ENCODE results near the gene TTLL5.

Gene TTLL5

GRCh38 chr14:75770635-75771034 is 109.6 kb downstream of the TTLL5 start:
- DNase-seq (ENCODE audit: low read depth in 1 of 2, low spot score in 1 of 2): no peak
- no peak overlapping the region for H3K27ac ChIP-seq (replicated peaks)
- no peak for TF ChIP-seq SPI1 (IDR thresholded peaks at IDR 0.05; ENCODE audit: borderline replicate concordance, low read depth)
- no peak for TF ChIP-seq CTCF (IDR thresholded peaks at IDR 0.05; ENCODE audit: insufficient read depth, low read length)
- TF ChIP-seq REST (IDR thresholded peaks at IDR 0.05; ENCODE audit: insufficient replicate concordance, low read depth): no peak
- TF ChIP-seq POLR2AphosphoS5 (IDR thresholded peaks at IDR 0.05; ENCODE audit: low read depth): no peak
- no peak for TF ChIP-seq GABPA (IDR thresholded peaks at IDR 0.05; ENCODE audit: low read depth)
- no peak overlapping the region for H3K4me3 ChIP-seq (replicated peaks; ENCODE audit: insufficient read depth, low read length)
- no peaks in the 10 kb centered on the region for H3K27me3 ChIP-seq (ENCODE audit: insufficient read depth, poor library complexity, severe bottlenecking)

- Histone ChIP-seq H3K27ac (replicated peaks) (no peak overlapping the region), H3K4me3 (replicated peaks; ENCODE audit: insufficient read depth, low read length) (no peak overlapping the region), H3K27me3 (ENCODE audit: insufficient read depth, poor library complexity, severe bottlenecking) (no peaks in the 10 kb centered on the region)
- TF ChIP-seq SPI1 (IDR thresholded peaks at IDR 0.05; ENCODE audit: borderline replicate concordance, low read depth) (no peak), POLR2AphosphoS5 (IDR thresholded peaks at IDR 0.05; ENCODE audit: low read depth) (no peak), REST (IDR thresholded peaks at IDR 0.05; ENCODE audit: insufficient replicate concordance, low read depth) (no peak), CTCF (IDR thresholded peaks at IDR 0.05; ENCODE audit: insufficient read depth, low read length) (no peak), GABPA (IDR thresholded peaks at IDR 0.05; ENCODE audit: low read depth) (no peak)
- DNase-seq (ENCODE audit: low read depth in 1 of 2, low spot score in 1 of 2): no peak
Measured at GRCh38 chr14:75771595-75771994, 110.5 kb downstream of the TTLL5 start.

DNA sequence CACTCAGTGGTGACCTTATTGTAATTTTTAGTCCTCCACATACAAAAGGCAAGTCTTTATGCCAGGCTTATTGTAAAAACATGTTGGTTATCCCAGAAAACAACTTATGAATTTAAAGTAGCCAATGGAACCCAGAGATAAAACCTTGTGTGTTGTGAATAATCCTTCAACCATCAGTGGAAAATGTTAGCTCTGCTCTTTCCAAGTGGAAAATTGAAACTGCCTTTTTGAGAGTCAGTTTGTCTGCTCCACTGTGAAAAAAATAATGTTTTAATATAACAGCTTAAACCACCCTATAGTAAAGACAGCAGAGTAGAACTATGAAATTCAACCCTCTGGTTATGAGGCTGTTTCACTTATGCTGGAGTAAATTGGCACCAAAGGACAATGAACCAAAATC is 112.0 kb downstream of the TTLL5 start:
- H3K27ac ChIP-seq (replicated peaks): no peak overlapping the region

More for the DNA sequence above, 112.0 kb downstream of the TTLL5 start:
- TF ChIP-seq POLR2AphosphoS5 (IDR thresholded peaks at IDR 0.05; ENCODE audit: low read depth) (no peak), REST (IDR thresholded peaks at IDR 0.05; ENCODE audit: insufficient replicate concordance, low read depth) (no peak), GABPA (IDR thresholded peaks at IDR 0.05; ENCODE audit: low read depth) (no peak), SPI1 (IDR thresholded peaks at IDR 0.05; ENCODE audit: borderline replicate concordance, low read depth) (no peak), CTCF (IDR thresholded peaks at IDR 0.05; ENCODE audit: insufficient read depth, low read length) (no peak)
- H3K27me3 ChIP-seq (ENCODE audit: insufficient read depth, poor library complexity, severe bottlenecking): no peaks in the 10 kb centered on the region
- no peak for DNase-seq (ENCODE audit: low read depth in 1 of 2, low spot score in 1 of 2)
- no peak overlapping the region for H3K4me3 ChIP-seq (replicated peaks; ENCODE audit: insufficient read depth, low read length)
